Fibroblast of mammary gland (primary cell): ENCODE data around the gene DCST2.

Experiments used
- DNase-seq: peaks from one replicate; pipeline ENCODE4 v3.0.0-alpha.2; 2010; ENCODE audit warnings: low read depth
- H3K4me3 ChIP-seq: 2 replicates; pipeline ENCODE4 v1.5.1; 2011; ENCODE audit warnings: low read depth, mild to moderate bottlenecking, low read length, moderate library complexity; ENCODE audit not compliant: control insufficient read depth
- CTCF ChIP-seq: conservative IDR thresholded peaks from 2 replicates; pipeline ENCODE4 v1.5.1; 2011; ENCODE audit warnings: low read depth, low read length, inconsistent platforms; ENCODE audit not compliant: control insufficient read depth, insufficient read depth

The DCST2 gene

GRCh38 chr1:155035936-155036335 is 2.4 kb upstream of the DCST2 start:
- no peak for TF ChIP-seq CTCF
- H3K4me3 ChIP-seq = no peak overlapping the region
- no peak for DNase-seq

GRCh38 chr1:155034318-155035208 is 982 bp upstream of the DCST2 start:
- DNase-seq = no peak
- TF ChIP-seq CTCF = no peak
- H3K4me3 ChIP-seq = no peak overlapping the region

GRCh38 chr1:155032886-155033285 is 695 bp downstream of the DCST2 start:
- no peak for DNase-seq
- TF ChIP-seq CTCF = no peak

DNA sequence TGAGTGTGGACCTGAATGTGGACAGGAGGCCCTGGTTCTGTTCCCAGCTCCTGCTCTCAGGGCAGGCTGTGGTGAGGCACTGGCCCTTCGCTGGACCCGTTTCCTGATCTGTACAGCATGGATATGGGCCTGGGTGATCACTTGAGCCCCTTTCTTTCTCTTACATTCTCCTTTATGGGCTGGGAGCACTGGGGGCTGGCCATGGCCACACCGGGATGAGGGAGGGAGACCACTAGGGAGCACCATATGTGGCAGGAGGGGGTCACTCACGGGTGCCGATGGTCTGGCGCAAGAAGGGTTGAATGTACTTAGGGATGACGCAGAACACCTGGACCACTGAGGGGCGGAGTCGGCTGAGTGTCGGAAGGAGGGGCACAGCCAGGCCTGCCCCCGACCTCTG is 2.7 kb downstream of the DCST2 start:
- no peak for TF ChIP-seq CTCF
- H3K4me3 ChIP-seq = no peak overlapping the region
- no peak for DNase-seq

More at GRCh38 chr1:155032886-155033285, 695 bp downstream of the DCST2 start:
- no peak overlapping the region for H3K4me3 ChIP-seq

- DNase-seq = no peak
Measured at GRCh38 chr1:155030243-155030795, 3.3 kb downstream of the DCST2 start.

DNA sequence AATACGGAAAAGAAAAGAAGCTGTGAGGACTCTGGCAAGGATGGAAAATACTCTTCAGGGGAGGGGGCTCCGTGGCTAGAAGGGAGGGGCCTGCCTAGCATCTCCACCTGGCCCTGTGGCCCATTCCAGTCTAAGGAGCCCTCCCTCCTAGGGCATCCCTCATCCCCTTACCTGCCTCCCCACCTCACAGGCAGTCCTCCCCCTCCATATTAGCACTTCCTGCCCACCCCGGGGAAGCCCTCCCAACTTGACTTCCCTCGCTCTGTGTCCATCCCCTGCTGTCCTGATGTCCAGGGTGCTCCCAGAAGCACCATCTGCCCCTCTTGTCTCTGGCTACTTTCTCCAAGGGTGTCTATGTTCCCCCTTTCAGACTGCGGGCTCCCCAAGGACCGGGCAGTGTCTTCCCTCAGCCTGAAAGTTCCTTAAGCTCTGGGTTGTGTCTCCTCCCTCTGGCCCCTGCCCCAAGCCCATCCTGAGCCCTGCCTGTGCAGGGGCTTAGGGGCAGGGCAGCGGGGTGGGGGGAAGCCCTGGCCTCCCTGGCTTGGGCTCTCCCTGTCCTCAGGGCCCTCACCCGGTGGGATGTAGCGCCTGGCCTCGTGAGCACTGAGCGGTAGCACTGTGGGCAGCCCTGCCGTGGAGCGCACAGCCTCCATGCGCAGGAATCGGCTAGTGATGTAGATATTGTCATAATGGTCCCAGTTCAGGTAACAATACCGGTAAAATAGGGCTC is 3.9 kb downstream of the DCST2 start:
- TF ChIP-seq CTCF = no peak
- no peak for DNase-seq
- no peak overlapping the region for H3K4me3 ChIP-seq

More at GRCh38 chr1:155030243-155030795, 3.3 kb downstream of the DCST2 start:
- H3K4me3 ChIP-seq = no peak overlapping the region
- TF ChIP-seq CTCF = no peak
